ENCODE data around the gene PTPRN2. TPM values are rescaled to one million over a fixed set of nuclear protein-coding genes. Genes with fewer than 3 reads are reported as not detected.

PTPRN2 gene
- total and polyA plus RNA-seq, 2 of the 13 experiments (the other 11 are each of a cell fraction or from before 2014, with no cell fraction given), result 2.5 to 24.2 TPM

GRCh38 chr7:158056761-158057160 is 530.9 kb downstream of the PTPRN2 start (continued):
- TF ChIP-seq EED (CRISPR knock-in tag; IDR thresholded peaks at IDR 0.05), result no peak

- DNase-seq (ENCODE audit: low spot score), result no peak
- H3K4me1 ChIP-seq (ENCODE audit: insufficient read depth, low read length), result no peaks in the 10 kb centered on the region
- H3K27me3 ChIP-seq (ENCODE audit: control insufficient read depth in 1 of 2, insufficient read depth in 2 of 2, low read length in 2 of 2), result no peaks in the 10 kb centered on the region
- H4K20me1 ChIP-seq (ENCODE audit: insufficient read depth, low read length), result 0 out of 2 replicates have a peak, but pooled peaks cover 5% of the 10 kb centered on the region
- no peak for FAIRE-seq
- no peak overlapping the region for H3K9ac ChIP-seq (ENCODE audit: insufficient read depth, low read depth, low read length)
- H3K27ac ChIP-seq (ENCODE audit: extremely low read length, insufficient read depth, low read length), result no peak overlapping the region
- no peak; the same call in 2 of the 3 replicates for ATAC-seq
- no peak overlapping the region for H2AFZ ChIP-seq (ENCODE audit: low read length)
- H3K4me2 ChIP-seq (ENCODE audit: low read depth, low read length), result no peak overlapping the region
- H3K4me3 ChIP-seq (replicated peaks in 1 of 3; ENCODE audit: insufficient read depth in 1 of 3, low read depth in 2 of 3, low read length in 3 of 3), result no peak overlapping the region
- in situ Hi-C loops (cut with HindIII; ENCODE audit: extremely low pct_ligation_motif_present, low pct_unique_long_range_greater_than_20kb) (loop anchor here (25.0 kb wide), 1 partner anchor 306 kb away; no protein-coding TSS in a partner anchor), intact Hi-C loops (cut with micrococcal nuclease; ENCODE audit: unreplicated experiment) (loop anchor here (1.0 to 5.0 kb wide), 2 partner anchors 173 to 296 kb away; no protein-coding TSS in a partner anchor)
- no TSS peak for BruUV-seq (replicated peaks)
- H3K79me2 ChIP-seq (ENCODE audit: insufficient read depth, low read length), result no peaks in the 10 kb centered on the region
- no peaks in the 10 kb centered on the region for H3K9me3 ChIP-seq (ENCODE audit: low read length)
- no peaks in the 10 kb centered on the region for H3K36me3 ChIP-seq (replicated peaks in 1 of 2; ENCODE audit: control insufficient read depth in 1 of 2, insufficient read depth in 2 of 2, low read length in 2 of 2)
- ChIA-PET CTCF (ENCODE audit: low intra/inter-chr PET ratio, low total read pairs) (interaction anchor here (1.3 kb wide), 1 partner anchor 270 kb away, joined by 4 read pairs; no protein-coding TSS in a partner anchor), POLR2A (no interaction called here)
- 66% methylated on average over 15 of the region's 17 CpGs for WGBS (ENCODE audit: low lambda C conversion rate)
- TF ChIP-seq AKAP8 (CRISPR knock-in tag; IDR thresholded peaks at IDR 0.05), result no peak
- no peak for TF ChIP-seq CENPBD1 (CRISPR knock-in tag; IDR thresholded peaks at IDR 0.05; ENCODE audit: borderline replicate concordance, low read depth)
- TF ChIP-seq SIN3A (IDR thresholded peaks at IDR 0.05; ENCODE audit: borderline replicate concordance, low read depth, low read length), result no peak
- no peak for TF ChIP-seq THAP9 (CRISPR knock-in tag; IDR thresholded peaks at IDR 0.05; ENCODE audit: borderline replicate concordance)
- no peak for TF ChIP-seq TEAD3 (CRISPR knock-in tag; optimal IDR thresholded peaks at IDR 0.05; ENCODE audit: borderline replicate concordance)
- TF ChIP-seq ZNF747 (CRISPR knock-in tag; IDR thresholded peaks at IDR 0.05; ENCODE audit: borderline replicate concordance), result no peak
- TF ChIP-seq ZNF431 (CRISPR knock-in tag; IDR thresholded peaks at IDR 0.05; ENCODE audit: borderline replicate concordance, low read depth), result no peak
- TF ChIP-seq SOX13 (IDR thresholded peaks at IDR 0.05), result no peak
- no peak for TF ChIP-seq SOX13 (CRISPR knock-in tag; conservative IDR thresholded peaks at IDR 0.05 in 1 of 2, IDR thresholded peaks at IDR 0.05 in 1 of 2)
- no peak for TF ChIP-seq ZNF280B (CRISPR knock-in tag; IDR thresholded peaks at IDR 0.05; ENCODE audit: borderline replicate concordance)
- no peak for TF ChIP-seq RARA (CRISPR knock-in tag; IDR thresholded peaks at IDR 0.05)
- no peak for TF ChIP-seq GLMP (CRISPR knock-in tag; IDR thresholded peaks at IDR 0.05; ENCODE audit: borderline replicate concordance)
- TF ChIP-seq FOXA3 (CRISPR knock-in tag; IDR thresholded peaks at IDR 0.05), result no peak
- no peak for TF ChIP-seq MAZ (IDR thresholded peaks at IDR 0.05; ENCODE audit: borderline replicate concordance, low read depth, low read length)
- TF ChIP-seq MAZ (CRISPR knock-in tag; IDR thresholded peaks at IDR 0.05; ENCODE audit: low read depth), result no peak
Observed at GRCh38 chr7:158055726-158056510, 531.7 kb downstream of the PTPRN2 start.
